Upper lobe of left lung (tissue), 4 donors: ENCODE measurements around the gene PRKAR1A.

Experiments
- CTCF ChIP-seq, 6 experiments: fragments of 450-650 bp in 4 of 6; fragments of 200-600 bp in 2 of 6; sonication (generic) in 2 of 6; IDR thresholded peaks; one replicate each; pipeline ENCODE4 v1.5.1; 2016 to 2019; ENCODE audit warnings: antibody characterized with exemption in 6 of 6
- POLR2A ChIP-seq, 4 donors: fragments of 450-650 bp; IDR thresholded peaks; one replicate each; pipeline ENCODE4 v1.5.1; 2016 to 2017; ENCODE audit warnings: antibody characterized with exemption in 4 of 4, mild to moderate bottlenecking in 2 of 4

DNA sequence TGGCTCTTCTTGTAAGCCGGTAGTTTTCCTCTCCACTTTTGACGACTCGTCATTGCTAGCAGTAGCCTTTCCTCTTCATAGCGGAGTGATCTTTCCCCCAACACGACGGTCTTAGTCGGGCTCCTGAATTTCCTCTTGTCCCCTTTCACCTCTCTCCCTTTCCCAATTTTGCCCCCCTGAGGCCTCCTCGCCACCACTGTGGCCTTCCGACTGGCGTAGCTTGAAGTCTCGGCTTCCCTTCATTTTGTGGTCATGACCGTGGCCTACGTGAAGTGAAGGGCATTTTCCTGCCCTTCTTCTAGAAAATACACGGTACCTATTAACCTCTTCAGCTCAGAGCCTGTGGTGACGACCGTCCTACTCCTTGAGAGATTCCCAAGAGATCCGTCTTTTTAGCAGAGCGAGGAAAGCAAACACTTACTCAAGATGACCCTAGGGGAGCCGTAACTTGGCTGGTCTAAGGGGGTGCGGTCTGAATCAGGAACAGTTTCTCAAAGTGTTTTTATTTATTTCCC, 787 bp downstream of the PRKAR1A start:
- TF ChIP-seq CTCF (IDR thresholded peaks at IDR 0.05) (peak in 1 of 6 experiments; percentile 6), POLR2A (IDR thresholded peaks at IDR 0.05) (peak in 2 of 4 donors; percentile 13 to 18)
